GM12864 (cell line): ENCODE measurements around the gene CLCNKB.

Experiments used
- DNase-seq: peaks from one replicate; pipeline ENCODE4 v3.0.0-alpha.2; 2011; ENCODE audit warnings: low read depth
- H3K4me3 ChIP-seq: 2 replicates; pipeline ENCODE4 v1.5.1; 2011; ENCODE audit warnings: mild to moderate bottlenecking, low read depth, low read length, control low read depth
- TF ChIP-seq, protein P1 (sequence below): IDR thresholded peaks from 2 replicates; pipeline ENCODE4 v1.5.1; 2011; ENCODE audit warnings: low read depth, mild to moderate bottlenecking, moderate library complexity, low read length, control low read depth, inconsistent platforms; ENCODE audit errors: missing control alignments

The CLCNKB gene

DNA sequence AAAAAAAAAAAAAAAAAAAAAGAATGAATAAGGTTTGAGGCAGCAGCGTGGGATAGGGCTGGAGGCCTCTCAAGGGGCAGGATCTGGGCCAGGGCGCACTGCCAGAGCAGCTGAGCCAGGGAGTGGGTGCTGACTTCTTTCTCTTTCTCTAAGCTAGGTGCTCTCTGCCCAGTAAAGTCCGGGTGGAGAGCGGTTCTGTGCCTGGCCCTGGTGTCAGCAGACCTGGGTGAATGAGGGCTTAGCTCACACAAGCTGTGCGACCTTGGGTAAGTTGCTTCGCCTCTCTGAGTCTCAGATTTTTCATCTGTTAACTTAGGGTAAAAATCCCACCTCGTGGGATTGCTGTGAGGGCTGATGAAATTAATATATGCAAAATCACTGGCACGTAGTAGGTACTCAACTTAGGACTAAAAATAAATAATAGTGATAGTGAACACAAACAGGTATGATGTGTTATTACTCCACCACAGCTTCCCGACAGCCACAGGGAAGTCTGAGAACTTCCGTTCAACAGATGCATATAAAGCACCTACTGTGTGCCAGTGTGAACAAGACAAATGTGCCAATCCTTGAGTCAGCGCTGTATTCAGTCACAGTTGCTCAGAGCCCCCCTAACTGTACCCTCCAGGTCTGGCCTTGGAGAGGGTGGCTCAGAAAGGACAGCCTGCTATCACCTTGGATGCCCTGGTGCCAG, 31.9 kb downstream of the CLCNKB start:
- TF ChIP-seq, protein P1, sequence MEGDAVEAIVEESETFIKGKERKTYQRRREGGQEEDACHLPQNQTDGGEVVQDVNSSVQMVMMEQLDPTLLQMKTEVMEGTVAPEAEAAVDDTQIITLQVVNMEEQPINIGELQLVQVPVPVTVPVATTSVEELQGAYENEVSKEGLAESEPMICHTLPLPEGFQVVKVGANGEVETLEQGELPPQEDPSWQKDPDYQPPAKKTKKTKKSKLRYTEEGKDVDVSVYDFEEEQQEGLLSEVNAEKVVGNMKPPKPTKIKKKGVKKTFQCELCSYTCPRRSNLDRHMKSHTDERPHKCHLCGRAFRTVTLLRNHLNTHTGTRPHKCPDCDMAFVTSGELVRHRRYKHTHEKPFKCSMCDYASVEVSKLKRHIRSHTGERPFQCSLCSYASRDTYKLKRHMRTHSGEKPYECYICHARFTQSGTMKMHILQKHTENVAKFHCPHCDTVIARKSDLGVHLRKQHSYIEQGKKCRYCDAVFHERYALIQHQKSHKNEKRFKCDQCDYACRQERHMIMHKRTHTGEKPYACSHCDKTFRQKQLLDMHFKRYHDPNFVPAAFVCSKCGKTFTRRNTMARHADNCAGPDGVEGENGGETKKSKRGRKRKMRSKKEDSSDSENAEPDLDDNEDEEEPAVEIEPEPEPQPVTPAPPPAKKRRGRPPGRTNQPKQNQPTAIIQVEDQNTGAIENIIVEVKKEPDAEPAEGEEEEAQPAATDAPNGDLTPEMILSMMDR: no peak
- no peak overlapping the region for H3K4me3 ChIP-seq
- no peak for DNase-seq

DNA sequence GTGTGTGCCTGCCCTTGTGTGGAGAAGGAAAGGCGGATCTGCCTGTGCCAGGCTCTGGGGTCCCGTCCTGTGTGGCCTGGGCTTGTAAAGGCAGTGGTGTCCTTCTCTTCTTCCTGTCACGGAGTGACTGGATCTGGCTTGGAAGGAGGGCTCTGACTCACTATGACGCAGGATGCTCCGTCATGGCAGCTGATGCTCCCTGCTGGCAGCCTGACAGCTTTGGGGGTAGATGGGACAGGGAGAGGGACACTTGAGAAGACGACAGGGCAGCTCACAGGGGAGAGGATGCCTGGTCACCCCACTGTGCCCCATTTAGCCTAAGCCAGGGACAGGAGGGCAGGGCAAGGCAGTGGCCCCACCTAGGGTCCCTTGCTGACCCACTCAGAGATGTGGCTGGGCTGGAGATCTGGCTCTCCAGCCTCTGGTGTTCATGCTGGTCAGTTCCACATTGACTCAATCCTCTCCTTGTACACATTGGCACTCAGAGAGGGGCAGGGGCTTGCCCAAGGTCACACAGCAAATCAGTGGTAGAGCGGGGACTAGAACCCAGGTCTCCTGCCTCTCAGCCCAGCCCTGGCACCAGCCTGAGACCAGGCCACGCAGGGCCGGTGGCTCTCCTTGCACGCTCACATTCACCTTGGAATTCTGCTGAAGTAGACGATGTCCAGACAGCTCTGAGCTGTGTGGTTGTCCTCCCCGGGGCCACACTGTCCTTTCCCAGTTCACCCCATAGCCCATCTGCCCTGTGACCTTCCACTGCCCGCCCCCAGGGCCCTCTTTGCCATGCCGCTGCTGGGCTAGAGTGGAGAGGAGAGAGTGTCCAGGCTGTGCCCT, 32.7 kb downstream of the CLCNKB start:
- TF ChIP-seq, protein P1: no peak
- H3K4me3 ChIP-seq: no peak overlapping the region
- DNase-seq: no peak

DNA sequence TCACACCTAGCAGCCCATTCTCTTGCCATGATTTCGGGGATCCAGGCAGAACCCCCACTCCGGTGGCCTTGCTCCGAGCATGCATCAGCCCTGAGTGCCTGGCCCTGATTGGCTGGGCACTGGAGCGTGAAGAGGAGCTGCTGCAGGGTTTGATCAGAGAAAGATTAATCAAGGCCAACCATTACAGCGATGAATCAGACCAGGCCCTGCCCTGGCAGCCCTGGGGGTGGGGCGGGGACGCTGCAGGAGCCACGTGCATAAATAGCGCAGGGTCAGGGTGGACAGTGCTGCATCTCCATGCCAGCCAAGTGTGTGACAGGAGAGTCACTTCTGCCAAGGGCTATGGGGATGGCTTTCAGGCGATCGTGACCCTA, 33.3 kb downstream of the CLCNKB start:
- no peak for DNase-seq
- TF ChIP-seq, protein P1: no peak
- H3K4me3 ChIP-seq: no peak overlapping the region

DNA sequence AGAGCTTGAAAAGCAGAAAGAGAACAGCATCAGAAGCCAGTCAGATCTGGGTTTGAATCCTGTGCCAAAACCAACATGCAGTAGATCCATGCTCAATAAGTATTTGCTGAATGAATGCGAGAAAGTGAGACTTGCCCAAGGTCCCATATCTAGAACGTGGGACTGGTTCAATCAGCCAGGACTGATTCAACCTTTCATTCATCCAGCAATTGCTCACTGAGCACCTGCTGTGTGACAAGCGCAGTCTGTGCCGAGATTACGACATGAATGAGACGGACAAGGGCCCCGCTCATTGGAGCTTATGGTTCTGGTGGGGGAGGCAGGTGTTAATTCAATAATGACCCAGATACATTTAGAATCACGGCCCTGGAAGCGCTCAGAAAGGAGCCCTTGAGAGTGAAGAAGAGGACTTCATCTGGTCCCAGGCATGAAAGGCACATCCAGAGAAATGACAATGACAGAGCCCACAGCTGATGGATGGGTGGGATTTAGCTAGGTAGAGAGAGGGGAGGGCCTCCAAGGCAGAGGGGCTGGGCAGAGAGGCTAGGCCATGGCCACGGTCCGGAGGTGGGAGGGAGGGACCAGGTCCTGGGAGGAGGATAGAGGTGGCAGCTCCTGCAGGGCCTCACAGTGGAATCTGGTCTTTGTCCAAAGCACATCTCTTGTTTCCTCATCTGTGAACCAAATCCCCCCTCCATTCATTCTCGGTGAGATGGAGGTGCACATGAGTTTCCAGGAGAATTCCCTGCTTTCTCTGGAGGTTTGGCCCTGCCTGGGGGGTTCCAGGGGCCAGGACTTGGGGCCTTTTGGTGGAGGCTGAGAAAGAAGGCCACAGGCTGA, 34.0 kb downstream of the CLCNKB start:
- no peak for DNase-seq
- no peak overlapping the region for H3K4me3 ChIP-seq
- TF ChIP-seq, protein P1: no peak

DNA sequence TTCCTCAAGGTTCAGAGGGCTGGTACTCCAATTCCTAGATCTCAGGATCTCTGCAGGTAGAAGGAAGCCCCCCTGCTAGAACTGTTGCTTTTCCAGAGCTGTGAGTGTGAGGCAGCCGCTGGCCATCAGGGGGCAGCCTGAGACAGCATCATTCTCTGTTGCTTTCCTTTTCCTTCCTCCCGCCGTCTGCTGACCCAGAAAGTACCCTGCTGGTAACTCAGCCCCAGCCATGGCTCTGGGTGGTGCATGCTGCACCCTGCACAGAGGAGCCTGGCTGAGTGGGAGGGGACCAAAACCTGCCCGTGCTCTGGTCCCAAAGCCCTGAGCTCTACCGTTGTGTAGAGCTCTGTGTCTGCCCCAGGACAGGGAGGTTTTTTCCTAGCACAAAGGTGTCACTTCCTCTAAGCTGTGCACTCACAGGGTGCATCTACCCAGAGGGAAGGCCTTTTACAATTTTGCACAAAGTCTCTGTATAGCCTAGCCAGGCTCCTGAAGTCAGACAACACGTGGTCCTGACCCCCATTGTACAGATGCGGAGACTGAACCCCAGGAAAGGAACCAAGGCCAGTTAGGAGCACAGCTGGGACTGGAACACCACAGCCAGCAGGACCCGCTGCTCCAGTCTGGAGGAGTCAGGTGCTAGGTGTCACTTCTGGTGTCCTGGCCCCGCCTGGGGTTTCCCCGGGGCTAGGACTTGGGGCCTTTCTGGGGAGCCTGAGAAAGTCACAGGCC, 35.5 kb downstream of the CLCNKB start:
- peak; percentile 30 for DNase-seq
- TF ChIP-seq, protein P1: peak; percentile 97
- no peak overlapping the region for H3K4me3 ChIP-seq

DNA sequence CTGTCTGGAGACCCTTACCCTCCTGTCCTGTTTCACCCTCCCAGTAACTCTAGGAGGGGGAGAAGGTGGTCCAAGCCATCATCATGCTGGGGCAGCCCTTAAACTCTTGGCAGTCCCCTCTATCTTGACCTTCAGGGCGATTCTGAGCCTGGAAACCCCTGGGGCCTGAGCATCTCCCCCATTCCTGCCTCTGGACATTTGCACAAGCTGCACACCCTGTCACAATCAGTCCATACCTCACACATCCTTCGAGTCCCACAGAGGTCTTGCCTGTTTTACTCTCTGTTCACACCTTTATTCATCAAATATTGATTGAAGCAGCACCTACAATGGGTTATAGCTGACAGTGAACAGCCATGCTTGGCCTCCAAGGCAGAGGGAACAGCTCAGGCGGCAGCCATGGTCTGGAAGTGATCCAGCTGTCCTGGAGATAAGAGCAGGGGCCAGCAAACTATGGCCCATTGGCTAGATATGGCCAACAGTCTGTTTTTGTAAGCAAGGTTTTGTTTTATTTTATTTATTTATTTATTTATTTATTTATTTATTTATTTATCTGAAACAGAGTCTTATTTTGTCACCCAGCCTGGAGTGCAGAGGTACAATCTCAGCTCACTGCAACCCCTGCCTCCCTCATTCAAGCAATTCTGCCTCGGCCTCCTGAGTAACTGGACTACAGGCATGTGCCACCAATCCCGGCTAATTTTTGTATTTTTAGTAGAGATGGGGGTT, 37.0 kb downstream of the CLCNKB start:
- TF ChIP-seq, protein P1: no peak
- no peak overlapping the region for H3K4me3 ChIP-seq
- DNase-seq: no peak
